IPS-15b (cell line): ENCODE data around the gene AGAP1.
A peak's percentile ranks its signal among the peaks of the same experiment; 100 is the strongest.

Source experiments
- H3K27me3 ChIP-seq: one replicate; pipeline ENCODE4 v1.6.1; 2013; ENCODE audit warnings: low read length; ENCODE audit not compliant: control insufficient read depth, insufficient read depth
- H3K36me3 ChIP-seq: one replicate; pipeline ENCODE4 v1.6.1; 2013; ENCODE audit warnings: low read length; ENCODE audit not compliant: control insufficient read depth, insufficient read depth
- H3K4me1 ChIP-seq: one replicate; pipeline ENCODE4 v1.6.1; 2013; ENCODE audit warnings: mild to moderate bottlenecking, low read length; ENCODE audit not compliant: control insufficient read depth, insufficient read depth
- H3K4me3 ChIP-seq: one replicate; pipeline ENCODE4 v1.5.1; 2013; ENCODE audit warnings: low read depth, low read length
- H3K9ac ChIP-seq: one replicate; pipeline ENCODE4 v1.6.1; 2013; ENCODE audit warnings: low read depth, mild to moderate bottlenecking, low read length
- H3K9me3 ChIP-seq: one replicate; pipeline ENCODE4 v1.6.1; 2013; ENCODE audit warnings: mild to moderate bottlenecking, low read length; ENCODE audit not compliant: control insufficient read depth, insufficient read depth

The AGAP1 gene

DNA sequence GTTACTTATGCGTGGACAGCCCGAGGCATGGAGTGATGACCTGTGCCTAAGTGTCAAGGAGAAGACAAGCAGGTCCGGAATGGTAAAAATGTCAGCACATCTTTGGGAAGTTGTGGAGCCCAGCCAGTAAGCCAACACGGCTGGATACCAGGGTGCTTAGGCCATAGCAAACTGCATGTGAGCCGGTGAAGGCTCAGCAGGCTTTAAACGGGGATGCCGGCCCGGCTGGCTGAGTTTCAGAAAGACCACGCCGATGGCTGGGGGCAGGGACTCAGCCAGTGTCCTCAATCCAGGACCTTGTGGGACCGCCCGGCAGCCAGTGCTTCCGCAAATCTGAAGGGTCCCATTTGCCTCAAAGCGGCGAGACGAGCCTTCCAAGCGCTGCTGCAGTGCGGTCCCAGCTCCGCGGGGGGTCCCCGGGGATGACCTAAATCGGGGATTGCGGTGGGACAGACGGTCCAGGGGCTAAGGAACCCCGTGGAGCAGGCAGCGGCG is 946 bp upstream of the AGAP1 start:
- Histone ChIP-seq H3K9ac (no peak overlapping the region), H3K4me1 (peaks cover 4% of the 10 kb centered on the region), H3K36me3 (no peaks in the 10 kb centered on the region), H3K9me3 (no peaks in the 10 kb centered on the region), H3K27me3 (peaks cover 19% of the 10 kb centered on the region), H3K4me3 (peak overlapping the region; percentile 80)

DNA sequence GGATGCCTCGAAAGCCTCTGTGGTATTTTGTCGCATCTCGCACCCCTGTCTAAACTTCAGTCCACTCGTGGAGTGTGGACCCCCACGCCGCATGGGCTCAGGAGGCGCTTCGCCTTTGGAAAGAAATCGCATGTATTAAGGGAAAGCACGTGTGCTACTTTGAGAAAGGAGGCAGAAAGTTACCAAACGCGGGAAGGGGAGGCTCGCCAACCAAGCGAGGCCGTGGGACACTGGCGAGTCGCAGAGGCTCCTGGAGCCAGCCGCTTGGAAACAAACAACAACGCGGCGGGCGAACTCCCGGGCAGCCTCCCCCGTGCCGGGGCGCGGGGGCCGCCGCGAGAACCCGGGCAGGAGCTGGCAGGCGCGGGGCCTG is 455 bp upstream of the AGAP1 start:
- H3K9ac ChIP-seq: no peak overlapping the region
- peak overlapping the region; percentile 80 for H3K4me3 ChIP-seq
- no peaks in the 10 kb centered on the region for H3K36me3 ChIP-seq
- H3K4me1 ChIP-seq: peaks cover 4% of the 10 kb centered on the region
- H3K27me3 ChIP-seq: peaks cover 19% of the 10 kb centered on the region
- no peaks in the 10 kb centered on the region for H3K9me3 ChIP-seq

DNA sequence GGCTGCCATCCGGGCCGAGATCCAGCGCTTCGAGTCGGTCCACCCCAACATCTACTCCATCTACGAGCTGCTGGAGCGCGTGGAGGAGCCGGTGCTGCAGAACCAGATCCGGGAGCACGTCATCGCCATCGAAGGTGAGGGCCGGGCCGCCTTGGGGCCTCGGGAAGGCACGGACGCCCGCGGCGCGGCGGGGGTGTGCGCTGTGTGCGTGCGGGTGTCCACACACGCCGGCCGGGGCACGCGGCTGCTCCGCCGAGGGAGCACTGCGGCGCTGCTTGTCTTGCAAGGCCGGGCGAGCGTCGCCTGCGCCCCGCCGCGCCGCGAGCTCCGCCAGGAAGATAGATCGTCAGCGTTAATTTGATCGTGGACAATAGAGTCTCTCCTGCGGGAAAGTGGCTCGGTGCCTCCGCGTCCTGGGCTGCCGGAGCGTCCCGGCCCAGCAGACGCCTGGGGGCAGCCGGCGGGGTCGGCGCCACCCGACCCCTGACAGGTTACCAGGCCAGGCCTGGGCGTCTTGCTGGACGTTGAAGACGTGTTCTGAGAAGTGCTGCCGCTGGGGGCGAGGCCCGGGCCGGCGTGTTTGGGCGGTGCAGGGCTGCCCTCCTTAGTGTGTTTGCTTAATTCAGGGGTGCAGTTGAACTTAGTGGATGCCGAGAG is 1.0 kb downstream of the AGAP1 start:
- H3K36me3 ChIP-seq: no peaks in the 10 kb centered on the region
- H3K4me1 ChIP-seq: peaks cover 10% of the 10 kb centered on the region
- no peaks in the 10 kb centered on the region for H3K9me3 ChIP-seq
- no peak overlapping the region for H3K9ac ChIP-seq
- peaks cover 19% of the 10 kb centered on the region for H3K27me3 ChIP-seq
- H3K4me3 ChIP-seq: peak overlapping the region; percentile 65

DNA sequence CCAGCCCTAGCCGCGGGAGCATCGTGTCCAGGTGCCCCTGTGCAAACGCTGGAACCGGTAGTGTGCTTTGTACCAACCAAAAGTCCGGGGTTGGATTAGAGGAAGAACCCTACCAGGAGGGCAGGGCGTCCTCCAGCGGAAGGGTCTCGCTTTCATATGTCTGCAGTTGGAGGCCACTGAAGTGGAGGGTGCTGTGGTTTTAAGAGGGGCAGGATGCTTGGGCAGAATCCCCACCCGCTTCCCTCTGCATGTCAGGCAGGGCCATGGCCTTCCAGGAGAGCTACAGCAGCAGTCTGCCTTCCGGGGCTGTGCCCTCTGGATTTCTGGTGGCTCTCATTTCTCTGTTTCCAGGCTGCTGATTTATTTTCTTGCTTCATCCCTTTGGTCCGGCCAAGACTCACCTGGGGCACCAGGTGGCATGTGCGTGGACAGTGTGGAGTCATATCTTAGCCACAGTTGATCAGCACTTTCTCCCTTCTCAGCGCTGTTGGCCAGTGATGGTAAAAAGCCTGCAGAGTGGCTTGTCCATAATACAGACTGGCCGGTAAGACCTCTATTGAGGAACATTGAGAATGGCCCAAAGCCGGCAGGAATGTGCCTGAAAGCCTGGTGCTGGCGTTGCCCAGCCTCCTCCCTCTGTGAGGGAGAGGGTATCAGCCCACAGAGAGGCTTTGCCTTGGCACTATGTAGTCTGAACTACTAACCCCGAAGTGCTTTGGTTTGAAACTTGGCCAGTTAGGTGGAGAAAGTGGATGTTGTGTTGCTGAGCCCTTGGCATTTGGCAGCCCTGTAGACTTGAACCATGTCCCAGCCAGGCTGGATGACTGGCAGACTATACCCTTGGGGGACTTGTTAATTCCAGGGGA is 1.8 kb downstream of the AGAP1 start:
- Histone ChIP-seq H3K4me3 (peak overlapping the region; percentile 65), H3K9me3 (no peaks in the 10 kb centered on the region), H3K4me1 (peaks cover 16% of the 10 kb centered on the region), H3K36me3 (no peaks in the 10 kb centered on the region), H3K27me3 (peaks cover 19% of the 10 kb centered on the region), H3K9ac (no peak overlapping the region)

DNA sequence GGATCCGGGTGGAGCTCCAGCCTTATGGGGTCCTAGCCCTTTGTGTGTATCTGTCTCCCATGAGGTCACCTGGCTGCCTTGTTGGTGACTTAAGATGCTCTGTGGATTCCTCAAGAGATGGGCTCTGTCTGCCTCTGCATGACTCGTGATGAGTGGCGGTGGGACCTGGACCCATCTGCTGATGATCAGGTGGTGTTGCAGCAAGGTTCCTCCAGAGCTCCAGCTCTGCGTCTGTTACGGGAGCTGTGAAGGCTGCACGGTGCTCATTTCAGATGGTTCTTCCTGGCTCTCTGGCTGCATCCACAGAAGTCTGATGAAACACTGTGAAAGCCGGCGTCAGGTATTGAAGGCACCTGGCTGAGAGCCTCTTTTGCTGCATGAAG is 2.4 kb downstream of the AGAP1 start:
- no peak overlapping the region for H3K4me3 ChIP-seq
- H3K9me3 ChIP-seq: no peaks in the 10 kb centered on the region
- H3K27me3 ChIP-seq: peaks cover 19% of the 10 kb centered on the region
- no peak overlapping the region for H3K9ac ChIP-seq
- H3K4me1 ChIP-seq: peaks cover 21% of the 10 kb centered on the region
- no peaks in the 10 kb centered on the region for H3K36me3 ChIP-seq

DNA sequence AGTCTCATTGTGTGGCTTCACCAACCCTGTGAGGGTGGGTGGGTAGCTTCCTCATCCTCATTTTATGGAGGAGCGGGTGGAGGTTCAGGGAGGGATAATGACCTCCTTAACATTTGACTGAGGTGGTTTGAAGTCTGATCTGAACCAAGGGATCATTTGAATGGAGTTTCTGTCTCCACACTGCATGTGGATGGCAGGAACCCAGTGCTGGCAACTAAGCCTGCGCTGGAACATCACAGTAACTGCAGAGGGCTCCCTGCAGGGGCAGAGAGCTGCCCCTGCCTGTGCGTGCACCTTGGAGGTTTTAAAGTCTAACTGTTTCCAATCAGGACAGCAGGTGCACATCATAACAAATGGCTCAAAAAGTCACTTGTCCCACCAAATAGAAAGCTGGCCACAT is 3.3 kb downstream of the AGAP1 start:
- peaks cover 13% of the 10 kb centered on the region for H3K27me3 ChIP-seq
- H3K9me3 ChIP-seq: no peaks in the 10 kb centered on the region
- peaks cover 29% of the 10 kb centered on the region for H3K4me1 ChIP-seq
- no peak overlapping the region for H3K4me3 ChIP-seq
- H3K36me3 ChIP-seq: no peaks in the 10 kb centered on the region
- no peak overlapping the region for H3K9ac ChIP-seq

DNA sequence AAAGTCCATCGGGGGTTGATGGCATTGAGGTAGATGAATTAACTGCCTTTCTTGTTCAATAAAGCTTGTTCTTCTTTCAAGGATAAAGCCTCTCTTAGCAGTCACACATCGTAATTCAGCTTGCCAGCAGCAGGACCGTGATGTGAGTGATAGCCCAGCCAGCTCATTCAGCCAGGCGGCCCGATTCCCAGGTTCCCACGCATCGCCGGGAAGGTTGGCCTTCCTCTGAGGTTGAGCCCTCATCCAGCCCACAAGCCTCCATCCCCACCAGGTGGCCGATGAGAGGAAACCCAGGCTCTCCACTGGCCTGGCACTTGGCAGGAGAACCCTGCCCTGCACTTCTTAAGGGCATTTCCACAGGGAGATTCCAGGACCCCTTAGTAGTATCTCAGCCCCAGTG is 4.7 kb downstream of the AGAP1 start:
- H3K36me3 ChIP-seq: no peaks in the 10 kb centered on the region
- no peaks in the 10 kb centered on the region for H3K9me3 ChIP-seq
- no peak overlapping the region for H3K4me3 ChIP-seq
- peaks cover 37% of the 10 kb centered on the region for H3K4me1 ChIP-seq
- H3K9ac ChIP-seq: no peak overlapping the region
- peaks cover 8% of the 10 kb centered on the region for H3K27me3 ChIP-seq

DNA sequence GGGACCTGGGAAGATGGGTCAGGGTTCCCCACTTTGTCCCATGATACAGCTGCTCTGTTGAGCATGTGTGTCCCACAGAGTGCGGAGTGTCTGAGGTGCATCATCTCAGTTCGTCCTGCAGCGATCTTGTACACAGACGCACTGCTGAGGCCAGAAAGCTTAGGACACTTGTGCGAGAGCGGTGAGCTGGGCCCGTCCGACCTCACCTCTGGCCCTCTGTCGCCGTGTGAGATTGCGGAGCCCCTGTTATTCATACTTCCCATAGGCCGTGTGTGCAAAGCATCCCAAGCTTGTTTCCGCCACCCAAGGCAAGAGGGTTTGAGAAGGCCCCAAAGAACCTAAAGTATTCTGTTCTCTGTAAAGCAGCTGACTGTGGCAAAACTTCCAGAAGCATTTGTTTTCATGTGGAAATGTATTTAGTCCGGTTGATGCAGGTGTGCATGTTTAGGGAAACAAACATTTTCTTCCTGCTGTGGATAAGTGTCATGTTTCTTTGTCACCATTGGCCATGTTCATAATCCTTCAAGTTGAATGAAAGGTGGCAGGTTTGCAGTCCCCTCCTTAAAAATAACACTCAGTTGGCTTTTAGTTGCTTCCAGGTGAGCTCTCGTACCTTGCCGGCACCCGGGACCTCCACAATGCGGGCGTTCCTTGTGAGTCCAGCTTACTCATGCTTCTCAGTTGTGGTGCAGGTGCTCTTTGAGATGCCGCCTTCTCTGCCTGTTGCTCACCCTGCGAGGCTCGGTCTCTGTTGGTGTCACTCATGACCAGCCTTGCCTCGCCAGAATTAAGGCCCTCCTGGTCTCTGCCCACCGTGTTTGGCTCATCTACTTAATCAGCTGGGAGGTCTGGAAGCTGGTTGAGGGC is 5.3 kb downstream of the AGAP1 start:
- Histone ChIP-seq H3K9me3 (no peaks in the 10 kb centered on the region), H3K4me1 (peaks cover 37% of the 10 kb centered on the region), H3K36me3 (no peaks in the 10 kb centered on the region), H3K4me3 (no peak overlapping the region), H3K27me3 (peaks cover 8% of the 10 kb centered on the region), H3K9ac (no peak overlapping the region)

DNA sequence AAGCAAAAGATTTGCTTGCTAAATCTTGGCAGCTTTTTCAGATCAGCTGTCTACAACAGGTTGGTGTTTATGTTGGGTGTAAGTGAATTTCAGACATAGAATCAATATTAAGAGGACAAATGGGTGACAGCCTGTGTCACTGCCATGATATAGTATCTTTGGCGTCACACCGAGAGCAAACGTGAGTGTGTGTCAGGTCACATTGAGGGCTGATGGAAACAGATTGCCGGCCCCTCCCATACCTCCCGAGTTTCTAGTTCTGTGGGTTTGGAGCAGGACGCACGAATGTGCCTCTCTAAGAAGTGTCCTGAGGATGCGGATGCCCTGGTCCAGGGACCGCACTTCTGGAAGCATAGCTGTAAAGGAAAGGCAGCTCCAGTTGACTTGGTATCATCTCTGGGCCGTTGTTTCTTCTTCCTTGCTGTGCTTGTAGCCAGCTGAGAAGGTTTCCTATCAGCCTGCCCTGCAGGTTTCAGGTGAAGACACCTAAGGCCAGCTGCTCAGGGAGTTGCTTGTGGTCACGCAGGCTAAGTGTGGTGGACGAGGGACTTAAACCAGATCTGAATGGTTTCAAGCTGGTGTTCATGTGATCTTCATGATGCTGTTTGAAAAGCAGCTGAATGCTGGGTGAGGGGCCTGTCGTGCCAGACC is 6.4 kb downstream of the AGAP1 start:
- peaks cover 44% of the 10 kb centered on the region for H3K4me1 ChIP-seq
- no peak overlapping the region for H3K4me3 ChIP-seq
- H3K36me3 ChIP-seq: no peaks in the 10 kb centered on the region
- no peaks in the 10 kb centered on the region for H3K9me3 ChIP-seq
- no peak overlapping the region for H3K9ac ChIP-seq
- peaks cover 7% of the 10 kb centered on the region for H3K27me3 ChIP-seq

DNA sequence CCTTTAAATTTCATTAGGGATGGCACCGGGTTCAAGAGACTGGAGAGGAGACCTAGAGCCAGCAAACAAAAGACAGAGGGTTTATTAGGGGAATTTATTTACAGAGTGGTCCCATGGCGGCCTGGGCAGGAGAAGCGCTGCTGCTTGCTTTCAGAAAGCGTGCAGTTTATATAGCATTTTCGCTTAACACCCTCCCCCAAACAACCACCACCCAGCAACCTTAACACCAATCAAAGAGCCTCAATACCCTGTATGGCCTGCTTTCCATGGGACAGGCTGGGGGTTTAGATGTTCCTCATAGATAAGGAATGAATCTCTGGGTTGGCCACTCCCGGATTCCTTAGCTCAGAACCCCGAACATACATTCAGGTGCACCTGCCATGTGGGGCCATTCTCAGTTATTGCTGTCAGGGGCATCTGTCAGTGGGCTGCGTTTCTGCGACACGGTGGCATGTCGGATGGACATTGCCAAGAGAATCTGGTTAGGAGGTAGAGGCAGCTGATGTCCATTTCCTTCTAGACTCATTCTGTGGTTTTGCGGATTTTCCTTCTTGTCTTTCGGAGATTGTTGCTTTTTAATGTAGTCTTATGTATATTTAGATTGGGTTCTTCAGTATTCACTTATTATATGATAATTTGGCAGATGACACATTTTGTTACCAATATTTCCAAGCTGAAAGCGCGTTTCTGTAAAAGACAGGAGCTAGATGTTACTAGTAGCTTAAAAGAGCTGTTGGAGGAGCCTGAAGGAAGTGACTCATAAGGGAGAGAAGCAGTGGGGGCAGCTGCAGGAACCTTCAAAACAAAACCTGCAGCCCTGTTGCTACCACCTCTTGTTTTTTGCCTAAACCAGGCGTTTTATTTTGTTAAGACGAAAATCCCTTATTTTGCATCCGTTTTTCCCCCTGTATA is 7.2 kb downstream of the AGAP1 start:
- H3K36me3 ChIP-seq: no peaks in the 10 kb centered on the region

More for the DNA sequence above, 7.2 kb downstream of the AGAP1 start:
- Histone ChIP-seq H3K4me1 (peaks cover 46% of the 10 kb centered on the region), H3K27me3 (no peaks in the 10 kb centered on the region), H3K9me3 (no peaks in the 10 kb centered on the region), H3K4me3 (no peak overlapping the region), H3K9ac (no peak overlapping the region)
